Esophagus muscularis mucosa (tissue), 3 donors: ENCODE data around the gene IFITM2.

Experiments
- CTCF ChIP-seq, 3 experiments: fragments of 200-600 bp in 2 of 3; fragments of 450-650 bp in 1 of 3; sonication (generic) in 2 of 3; IDR thresholded peaks; one replicate each; pipeline ENCODE4 v1.5.1; 2017 to 2019; ENCODE audit warnings: antibody characterized with exemption in 3 of 3, mild to moderate bottlenecking in 2 of 3, moderate library complexity in 1 of 3
- POLR2A ChIP-seq: fragments of 450-650 bp; IDR thresholded peaks from one replicate; pipeline ENCODE4 v1.6.1; 2017; ENCODE audit warnings: antibody characterized with exemption, moderate library complexity, mild to moderate bottlenecking, low read depth
- POLR2AphosphoS5 ChIP-seq, 2 donors: sonication (generic); formaldehyde crosslinking; IDR thresholded peaks; one replicate each; pipeline ENCODE4 v1.6.1; 2017; ENCODE audit warnings: antibody characterized with exemption in 2 of 2

- TF ChIP-seq POLR2A, result no peak
- TF ChIP-seq CTCF (IDR thresholded peaks at IDR 0.05), result no peak
- TF ChIP-seq POLR2AphosphoS5 (IDR thresholded peaks at IDR 0.05), result no peak
Measured at GRCh38 chr11:272195-272930, 35.3 kb upstream of the IFITM2 start.
